ENCODE data around the gene FSTL3.
"Not testable (repeated sequence)": the region's sequence is repeated elsewhere in the genome, so short reads cannot be mapped to it uniquely, and the experiment has no call there.

FSTL3 gene

GRCh38 chr19:722553-723101 is 46.4 kb downstream of the FSTL3 start:
- peaks cover 12% of the 10 kb centered on the region for H3K36me3 ChIP-seq (ENCODE audit: control insufficient read depth, insufficient read depth, low read length)
- 93 to 96% methylated on average over 11 to 14 of the region's 17 CpGs for WGBS, 2 experiments (ENCODE audit: insufficient coverage in 2 of 2)
- H3K27ac ChIP-seq (ENCODE audit: low read depth, low read length, severe bottlenecking) = no peak overlapping the region
- no peaks in the 10 kb centered on the region for H3K4me1 ChIP-seq (ENCODE audit: control insufficient read depth, insufficient read depth, low read length, poor library complexity, severe bottlenecking)
- H3K4me3 ChIP-seq (ENCODE audit: extremely low read depth, insufficient read depth, low read length, poor library complexity, severe bottlenecking) = no peak overlapping the region
- no peaks in the 10 kb centered on the region for H3K9me3 ChIP-seq (ENCODE audit: control insufficient read depth, low read length)

DNA sequence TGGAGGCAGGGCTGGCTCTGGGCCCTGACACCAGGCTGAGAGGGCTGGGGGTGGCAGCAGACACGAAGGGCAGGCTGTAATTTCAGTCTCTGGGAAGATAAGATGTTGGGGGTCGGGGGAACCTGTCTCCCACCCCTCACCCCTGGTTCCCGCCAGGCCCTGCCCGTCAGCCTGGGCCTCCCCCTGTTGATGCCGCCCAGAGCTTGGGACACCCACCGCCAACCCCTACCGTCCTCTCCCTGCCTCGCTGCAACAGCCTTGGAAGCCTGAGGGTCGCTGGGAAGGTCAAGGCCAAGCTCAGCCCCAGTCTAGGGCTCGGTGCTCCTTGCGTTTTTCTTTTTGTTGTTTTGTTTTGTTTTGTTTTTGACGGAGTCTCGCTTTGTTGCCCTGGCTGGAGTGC is 47.1 kb downstream of the FSTL3 start:
- H3K9me3 ChIP-seq (ENCODE audit: control insufficient read depth, low read length) = no peaks in the 10 kb centered on the region
- H3K27ac ChIP-seq (ENCODE audit: low read depth, low read length, severe bottlenecking) = no peak overlapping the region
- H3K4me3 ChIP-seq (ENCODE audit: extremely low read depth, insufficient read depth, low read length, poor library complexity, severe bottlenecking) = no peak overlapping the region
- peaks cover 15% of the 10 kb centered on the region for H3K36me3 ChIP-seq (ENCODE audit: control insufficient read depth, insufficient read depth, low read length)
- 97 to 100% methylated on average over 4 to 10 of the region's 13 CpGs for WGBS, 2 experiments (ENCODE audit: insufficient coverage in 2 of 2)
- H3K4me1 ChIP-seq (ENCODE audit: control insufficient read depth, insufficient read depth, low read length, poor library complexity, severe bottlenecking) = no peaks in the 10 kb centered on the region

- no peaks in the 10 kb centered on the region for H3K9me3 ChIP-seq (ENCODE audit: control insufficient read depth, low read length)
- no peak overlapping the region for H3K4me3 ChIP-seq (ENCODE audit: extremely low read depth, insufficient read depth, low read length, poor library complexity, severe bottlenecking)
- no peak overlapping the region for H3K27ac ChIP-seq (ENCODE audit: low read depth, low read length, severe bottlenecking)
- peaks cover 15% of the 10 kb centered on the region for H3K36me3 ChIP-seq (ENCODE audit: control insufficient read depth, insufficient read depth, low read length)
- no peaks in the 10 kb centered on the region for H3K4me1 ChIP-seq (ENCODE audit: control insufficient read depth, insufficient read depth, low read length, poor library complexity, severe bottlenecking)
- WGBS, 2 experiments (ENCODE audit: insufficient coverage in 2 of 2) = 90 to 92% methylated on average over 14 to 15 of the region's 18 CpGs
These were observed 47.5 kb downstream of the FSTL3 start for GRCh38 chr19:723714-724113.

DNA sequence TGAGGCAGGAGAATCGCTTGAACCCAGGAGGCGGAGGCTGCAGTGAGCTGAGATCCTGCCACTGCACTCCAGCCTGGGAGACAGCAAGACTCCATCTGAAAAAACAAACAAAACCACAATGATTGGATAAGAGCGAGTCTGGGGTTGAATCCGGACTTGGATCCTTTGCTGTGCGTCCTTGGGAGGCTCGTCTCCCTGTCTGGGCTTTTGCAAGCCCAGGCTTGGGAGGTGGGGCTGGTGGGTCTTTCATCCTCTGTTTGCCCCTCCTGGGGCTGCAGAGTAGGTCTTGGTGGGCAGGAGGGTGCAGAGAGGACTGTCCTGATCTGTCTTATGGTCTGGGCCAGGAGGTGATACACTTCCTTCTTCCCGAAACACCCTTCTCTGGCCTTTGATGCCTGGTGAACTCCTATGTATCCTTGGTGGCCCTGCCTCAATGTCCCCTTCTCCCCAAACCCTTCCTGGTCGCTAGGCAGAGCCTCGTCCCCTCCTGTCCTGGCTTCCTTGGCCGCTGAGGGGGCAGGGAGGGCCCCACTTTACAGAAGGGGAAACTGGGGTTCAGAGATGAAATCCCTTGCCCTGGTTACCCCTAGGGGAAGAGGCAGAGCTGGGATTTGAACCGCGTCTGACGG is 49.4 kb downstream of the FSTL3 start:
- no peaks in the 10 kb centered on the region for H3K4me1 ChIP-seq (ENCODE audit: control insufficient read depth, insufficient read depth, low read length, poor library complexity, severe bottlenecking)
- no peak overlapping the region for H3K27ac ChIP-seq (ENCODE audit: low read depth, low read length, severe bottlenecking)
- peaks cover 22% of the 10 kb centered on the region for H3K36me3 ChIP-seq (ENCODE audit: control insufficient read depth, insufficient read depth, low read length)
- H3K4me3 ChIP-seq (ENCODE audit: extremely low read depth, insufficient read depth, low read length, poor library complexity, severe bottlenecking) = no peak overlapping the region
- no peaks in the 10 kb centered on the region for H3K9me3 ChIP-seq (ENCODE audit: control insufficient read depth, low read length)
- 94 to 95% methylated on average over 11 to 12 of the region's 13 CpGs for WGBS, 2 experiments (ENCODE audit: insufficient coverage in 2 of 2)

DNA sequence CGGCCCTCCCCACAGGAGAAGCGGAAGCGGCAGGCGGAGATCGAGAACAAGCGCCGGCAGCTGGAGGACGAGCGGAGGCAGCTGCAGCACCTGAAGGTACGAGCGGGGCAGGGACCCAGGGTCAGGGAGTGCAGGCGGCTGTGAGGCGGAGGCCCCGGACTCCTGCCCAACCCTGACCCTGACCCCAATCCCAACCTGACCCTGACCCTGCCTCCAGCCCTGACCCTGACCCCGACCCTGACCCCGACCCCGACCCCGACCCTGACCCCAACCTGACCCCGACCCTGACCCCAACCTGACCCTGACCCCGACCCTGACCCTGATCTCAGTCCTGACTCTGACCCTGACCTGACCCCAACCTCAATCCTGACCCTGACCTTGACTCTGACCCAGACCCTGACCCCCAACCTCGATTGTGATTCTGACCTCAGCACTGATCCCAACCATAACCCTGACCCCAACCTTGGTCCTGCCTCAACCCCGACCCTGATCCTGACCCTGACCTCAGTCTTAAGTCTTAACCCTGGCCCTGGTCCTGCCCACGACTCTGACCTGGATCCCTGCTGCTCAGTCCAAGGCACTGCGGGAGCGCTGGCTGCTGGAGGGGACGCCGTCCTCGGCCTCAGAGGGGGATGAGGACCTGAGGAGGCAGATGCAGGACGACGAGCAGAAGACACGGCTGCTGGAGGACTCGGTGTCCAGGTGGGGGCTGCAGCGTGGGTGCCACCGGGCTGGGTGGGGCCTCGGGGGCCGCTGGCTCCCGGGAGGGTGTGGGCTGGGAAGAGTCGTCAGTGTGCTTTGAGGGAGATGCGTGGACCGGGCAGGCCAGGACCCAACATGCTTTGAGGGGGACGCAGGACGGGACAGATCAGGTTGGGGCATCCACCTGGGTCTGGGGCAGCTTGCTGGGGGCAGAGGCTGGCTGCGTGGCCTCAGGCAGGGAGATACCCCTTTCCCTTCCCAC is 51.1 kb downstream of the FSTL3 start:
- Histone ChIP-seq H3K36me3 (ENCODE audit: control insufficient read depth, insufficient read depth, low read length) (peaks cover 22% of the 10 kb centered on the region), H3K9me3 (ENCODE audit: control insufficient read depth, low read length) (no peaks in the 10 kb centered on the region), H3K4me1 (ENCODE audit: control insufficient read depth, insufficient read depth, low read length, poor library complexity, severe bottlenecking) (no peaks in the 10 kb centered on the region), H3K27ac (ENCODE audit: low read depth, low read length, severe bottlenecking) (no peak overlapping the region), H3K4me3 (ENCODE audit: extremely low read depth, insufficient read depth, low read length, poor library complexity, severe bottlenecking) (no peak overlapping the region)
- 87 to 95% methylated on average over 23 to 39 of the region's 43 CpGs for WGBS, 2 experiments (ENCODE audit: insufficient coverage in 2 of 2)

- H3K36me3 ChIP-seq (ENCODE audit: control insufficient read depth, insufficient read depth, low read length) = peaks cover 22% of the 10 kb centered on the region
- 89% methylated on average over 18 to 25 of the region's 26 CpGs for WGBS, 2 experiments (ENCODE audit: insufficient coverage in 2 of 2)
- no peak overlapping the region for H3K4me3 ChIP-seq (ENCODE audit: extremely low read depth, insufficient read depth, low read length, poor library complexity, severe bottlenecking)
- no peak overlapping the region for H3K27ac ChIP-seq (ENCODE audit: low read depth, low read length, severe bottlenecking)
- H3K9me3 ChIP-seq (ENCODE audit: control insufficient read depth, low read length) = no peaks in the 10 kb centered on the region
- H3K4me1 ChIP-seq (ENCODE audit: control insufficient read depth, insufficient read depth, low read length, poor library complexity, severe bottlenecking) = no peaks in the 10 kb centered on the region
These were observed 51.8 kb downstream of the FSTL3 start for GRCh38 chr19:728011-728410.

GRCh38 chr19:729564-729963 is 53.4 kb downstream of the FSTL3 start:
- not testable (repeated sequence) for H3K4me1 ChIP-seq (ENCODE audit: control insufficient read depth, insufficient read depth, low read length, poor library complexity, severe bottlenecking); H3K9me3 ChIP-seq (ENCODE audit: control insufficient read depth, low read length); H3K4me3 ChIP-seq (ENCODE audit: extremely low read depth, insufficient read depth, low read length, poor library complexity, severe bottlenecking); H3K27ac ChIP-seq (ENCODE audit: low read depth, low read length, severe bottlenecking)
- 91 to 97% methylated on average over 11 to 14 of the region's 15 CpGs for WGBS, 2 experiments (ENCODE audit: insufficient coverage in 2 of 2)
- peaks cover 22% of the 10 kb centered on the region for H3K36me3 ChIP-seq (ENCODE audit: control insufficient read depth, insufficient read depth, low read length)

DNA sequence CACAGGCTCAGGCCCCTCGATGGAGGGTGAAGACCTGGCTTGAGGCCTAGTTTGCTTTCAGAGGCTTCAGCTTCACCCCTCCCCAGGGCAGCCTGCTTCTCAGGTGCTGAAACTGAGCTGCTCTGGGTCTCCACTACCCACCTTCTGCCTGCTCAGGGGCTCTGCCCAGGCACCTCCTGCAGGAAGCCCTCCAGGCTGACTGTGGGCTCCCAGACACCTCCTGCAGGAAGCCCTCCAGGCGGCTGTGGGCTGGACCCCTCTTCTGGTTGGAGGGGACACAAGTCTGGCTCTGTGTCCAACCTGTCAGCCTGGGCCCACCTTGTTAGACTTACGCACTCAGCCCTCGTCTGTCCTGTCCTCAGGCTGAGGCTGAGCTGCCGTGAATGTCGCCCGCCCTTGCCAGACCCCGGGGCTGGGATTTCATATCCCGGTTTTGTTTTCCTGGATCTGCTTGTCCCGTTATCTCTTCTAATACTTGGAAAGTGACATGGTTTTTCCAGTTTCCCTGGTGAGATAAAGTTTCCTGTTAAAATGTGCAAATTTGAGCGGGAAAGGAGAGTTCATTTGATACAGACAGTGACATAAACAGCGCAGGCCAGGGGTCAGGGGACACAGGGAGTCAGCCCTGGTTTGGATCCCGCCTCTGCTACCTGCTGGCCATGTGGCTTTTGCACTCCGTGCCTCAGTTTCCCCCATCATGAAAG is 53.9 kb downstream of the FSTL3 start:
- Histone ChIP-seq H3K27ac (ENCODE audit: low read depth, low read length, severe bottlenecking) (no peak overlapping the region), H3K36me3 (ENCODE audit: control insufficient read depth, insufficient read depth, low read length) (peaks cover 22% of the 10 kb centered on the region), H3K4me1 (ENCODE audit: control insufficient read depth, insufficient read depth, low read length, poor library complexity, severe bottlenecking) (no peaks in the 10 kb centered on the region), H3K9me3 (ENCODE audit: control insufficient read depth, low read length) (no peaks in the 10 kb centered on the region), H3K4me3 (ENCODE audit: extremely low read depth, insufficient read depth, low read length, poor library complexity, severe bottlenecking) (no peak overlapping the region)
- WGBS, 2 experiments (ENCODE audit: insufficient coverage in 2 of 2) = 88 to 90% methylated on average over 13 to 14 of the region's 14 CpGs

- H3K36me3 ChIP-seq (ENCODE audit: control insufficient read depth, insufficient read depth, low read length) = peaks cover 22% of the 10 kb centered on the region
- 94 to 100% methylated on average over 8 to 16 of the region's 16 CpGs for WGBS, 2 experiments (ENCODE audit: insufficient coverage in 2 of 2)
- no peaks in the 10 kb centered on the region for H3K9me3 ChIP-seq (ENCODE audit: control insufficient read depth, low read length)
- H3K4me3 ChIP-seq (ENCODE audit: extremely low read depth, insufficient read depth, low read length, poor library complexity, severe bottlenecking) = no peak overlapping the region
- H3K27ac ChIP-seq (ENCODE audit: low read depth, low read length, severe bottlenecking) = no peak overlapping the region
- no peaks in the 10 kb centered on the region for H3K4me1 ChIP-seq (ENCODE audit: control insufficient read depth, insufficient read depth, low read length, poor library complexity, severe bottlenecking)
These were observed 54.8 kb downstream of the FSTL3 start for GRCh38 chr19:731000-731399.

DNA sequence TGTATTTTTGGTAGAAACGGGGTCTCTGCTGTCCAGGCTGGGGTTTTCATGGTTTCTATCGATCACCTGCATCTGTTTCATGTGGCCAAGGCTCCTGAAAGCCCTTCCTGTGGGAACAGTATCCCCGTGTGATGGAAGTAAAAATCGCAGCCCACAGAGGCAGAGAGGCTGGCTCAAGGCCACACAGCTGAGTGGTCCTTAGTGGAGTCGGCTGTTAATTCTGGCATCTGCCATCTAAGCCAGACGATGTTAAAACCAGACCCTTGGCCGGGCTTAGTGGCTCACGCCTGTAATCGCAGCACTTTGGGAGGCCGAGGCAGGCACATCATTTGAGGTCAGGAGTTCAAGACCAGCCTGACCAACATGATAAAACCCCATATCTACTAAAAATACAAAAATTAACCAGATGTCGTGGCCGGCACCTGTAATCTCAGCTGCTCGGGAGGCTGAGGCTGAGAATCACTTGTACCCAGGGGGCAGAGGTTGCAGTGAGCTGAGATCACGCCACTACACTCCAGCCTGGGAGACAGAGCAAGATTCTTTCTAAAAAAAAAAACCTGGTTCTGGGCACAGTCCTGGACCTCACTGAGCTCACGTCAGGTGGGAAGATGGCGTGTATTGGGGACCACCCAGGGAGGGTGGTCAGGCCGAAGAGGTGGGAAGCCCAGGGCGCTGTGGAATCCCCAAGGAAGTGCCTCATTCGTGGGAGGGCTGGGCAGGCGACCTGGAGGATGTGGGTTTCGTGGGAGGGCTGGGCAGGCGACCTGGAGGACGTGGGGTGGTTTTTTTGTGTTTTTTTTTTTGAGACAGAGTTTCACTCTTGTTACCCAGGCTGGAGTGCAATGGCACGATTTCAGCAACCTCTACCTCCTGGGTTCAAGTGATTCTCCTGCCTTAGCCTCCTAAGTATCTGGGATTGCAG is 56.2 kb downstream of the FSTL3 start:
- H3K36me3 ChIP-seq (ENCODE audit: control insufficient read depth, insufficient read depth, low read length) = peaks cover 17% of the 10 kb centered on the region

More for the DNA sequence above, 56.2 kb downstream of the FSTL3 start:
- Histone ChIP-seq H3K27ac (ENCODE audit: low read depth, low read length, severe bottlenecking) (no peak overlapping the region), H3K4me3 (ENCODE audit: extremely low read depth, insufficient read depth, low read length, poor library complexity, severe bottlenecking) (no peak overlapping the region), H3K4me1 (ENCODE audit: control insufficient read depth, insufficient read depth, low read length, poor library complexity, severe bottlenecking) (no peaks in the 10 kb centered on the region), H3K9me3 (ENCODE audit: control insufficient read depth, low read length) (no peaks in the 10 kb centered on the region)
- WGBS, 2 experiments (ENCODE audit: insufficient coverage in 2 of 2) = 95 to 96% methylated on average over 22 to 23 of the region's 24 CpGs
